LoVo (cell line): Measurements from ENCODE around the gene C11orf91.
A peak's percentile ranks its signal among the peaks of the same experiment; 100 is the strongest.
"Not testable (repeated sequence)": the region's sequence is repeated elsewhere in the genome, so short reads cannot be mapped to it uniquely, and the experiment has no call there.

Experiments used
- DNase-seq: peaks from one replicate; pipeline ENCODE4 v3.0.0-alpha.2; 2016; ENCODE audit warnings: low spot score

The C11orf91 gene

GRCh38 chr11:33721426-33721825, 20.8 kb upstream of the C11orf91 start:
- DNase-seq, result no peak

- no peak for DNase-seq
Observed at GRCh38 chr11:33719587-33719986, 19.0 kb upstream of the C11orf91 start.

- DNase-seq, result no peak
Observed at GRCh38 chr11:33718440-33718839, 17.8 kb upstream of the C11orf91 start.

- DNase-seq, result no peak
Observed at GRCh38 chr11:33716243-33716642, 15.6 kb upstream of the C11orf91 start.

- no peak for DNase-seq
Observed at GRCh38 chr11:33713856-33714398, 13.3 kb upstream of the C11orf91 start.

GRCh38 chr11:33713151-33713855, 12.7 kb upstream of the C11orf91 start:
- DNase-seq, result no peak

GRCh38 chr11:33712436-33712835, 11.8 kb upstream of the C11orf91 start:
- no peak for DNase-seq

GRCh38 chr11:33709466-33709865, 8.8 kb upstream of the C11orf91 start:
- no peak for DNase-seq

- DNase-seq, result no peak
Observed at GRCh38 chr11:33708985-33709384, 8.4 kb upstream of the C11orf91 start.

- not testable (repeated sequence) for DNase-seq
Observed at GRCh38 chr11:33707831-33708230, 7.2 kb upstream of the C11orf91 start.

GRCh38 chr11:33706966-33707365, 6.3 kb upstream of the C11orf91 start:
- DNase-seq, result no peak

GRCh38 chr11:33706546-33706945, 5.9 kb upstream of the C11orf91 start:
- DNase-seq, result no peak

GRCh38 chr11:33704240-33705002, 3.8 kb upstream of the C11orf91 start:
- no peak for DNase-seq

- peak; percentile 29 for DNase-seq
Observed at GRCh38 chr11:33703788-33704187, 3.2 kb upstream of the C11orf91 start.

GRCh38 chr11:33703234-33703633, 2.6 kb upstream of the C11orf91 start:
- no peak for DNase-seq

GRCh38 chr11:33701302-33702230, 940 bp upstream of the C11orf91 start:
- DNase-seq, result no peak

GRCh38 chr11:33700063-33700501, 544 bp downstream of the C11orf91 start:
- no peak for DNase-seq

- DNase-seq, result no peak
Observed at GRCh38 chr11:33699515-33700062, 1.0 kb downstream of the C11orf91 start.

GRCh38 chr11:33698921-33699320, 1.7 kb downstream of the C11orf91 start:
- DNase-seq, result no peak

- DNase-seq, result no peak
Observed at GRCh38 chr11:33697997-33698396, 2.6 kb downstream of the C11orf91 start.

GRCh38 chr11:33696931-33697638, 3.5 kb downstream of the C11orf91 start:
- no peak for DNase-seq
